GM21526 (cell line): Measurements from ENCODE around the gene BBOX1.
"Not testable (repeated sequence)": the region's sequence is repeated elsewhere in the genome, so short reads cannot be mapped to it uniquely, and the experiment has no call there.

Experiments
- ATAC-seq: cut with Tn5 transposase; IDR thresholded peaks from one replicate; pipeline ENCODE4 v1.9.1; 2021; ENCODE audit warnings: moderate library complexity; ENCODE audit not compliant: unreplicated experiment, low FRiP score

The BBOX1 gene

GRCh38 chr11:27174672-27175210, 134.1 kb downstream of the BBOX1 start:
- ATAC-seq, result no peak

- not testable (repeated sequence) for ATAC-seq
Measured at GRCh38 chr11:27175562-27175961, 134.9 kb downstream of the BBOX1 start.
